AG09309 (cell line): ENCODE measurements around the gene GNAZ.

Source experiments
- DNase-seq: peaks from one replicate; pipeline ENCODE4 v3.0.0-alpha.2; 2010; ENCODE audit warnings: low read depth
- H3K4me3 ChIP-seq: 2 replicates; pipeline ENCODE4 v1.5.1; 2011; ENCODE audit warnings: mild to moderate bottlenecking, low read depth, low read length, moderate library complexity; ENCODE audit not compliant: control insufficient read depth
- CTCF ChIP-seq: IDR thresholded peaks from 2 replicates; pipeline ENCODE4 v1.5.1; 2011; ENCODE audit warnings: mild to moderate bottlenecking, low read depth, low read length, inconsistent platforms; ENCODE audit not compliant: insufficient read depth, control insufficient read depth; ENCODE audit errors: missing control alignments

Gene GNAZ

GRCh38 chr22:23055449-23056179 is 14.7 kb upstream of the GNAZ start:
- TF ChIP-seq CTCF, result no peak
- H3K4me3 ChIP-seq, result no peak overlapping the region
- no peak for DNase-seq

- TF ChIP-seq CTCF, result no peak
- no peak for DNase-seq
- H3K4me3 ChIP-seq, result no peak overlapping the region
Measured at GRCh38 chr22:23057331-23057730, 13.0 kb upstream of the GNAZ start.

DNA sequence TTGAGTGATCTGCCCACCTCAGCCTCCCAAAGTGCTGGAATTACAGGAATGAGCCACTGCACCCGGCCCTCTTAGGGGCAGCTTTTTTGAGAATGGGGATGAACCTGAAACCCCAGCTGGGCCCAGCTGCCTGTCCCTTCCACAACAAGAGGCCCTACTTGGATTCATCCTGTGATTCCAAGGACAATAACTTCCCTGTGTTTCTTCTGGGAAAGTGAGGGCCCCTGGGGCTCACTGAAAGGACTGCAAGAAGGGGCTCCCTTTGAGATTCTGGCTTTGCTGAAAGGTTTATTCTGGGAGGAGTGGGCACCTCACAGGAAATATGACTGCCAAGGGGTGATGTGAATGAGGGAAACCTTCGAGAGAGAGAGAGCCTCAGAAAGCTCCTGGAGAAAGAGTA is 12.3 kb upstream of the GNAZ start:
- no peak for TF ChIP-seq CTCF
- no peak overlapping the region for H3K4me3 ChIP-seq
- no peak for DNase-seq

- no peak overlapping the region for H3K4me3 ChIP-seq
- no peak for TF ChIP-seq CTCF
- no peak for DNase-seq
Measured at GRCh38 chr22:23058481-23059283, 11.6 kb upstream of the GNAZ start.

GRCh38 chr22:23059284-23059948 is 10.9 kb upstream of the GNAZ start:
- no peak overlapping the region for H3K4me3 ChIP-seq
- no peak for TF ChIP-seq CTCF
- no peak for DNase-seq

DNA sequence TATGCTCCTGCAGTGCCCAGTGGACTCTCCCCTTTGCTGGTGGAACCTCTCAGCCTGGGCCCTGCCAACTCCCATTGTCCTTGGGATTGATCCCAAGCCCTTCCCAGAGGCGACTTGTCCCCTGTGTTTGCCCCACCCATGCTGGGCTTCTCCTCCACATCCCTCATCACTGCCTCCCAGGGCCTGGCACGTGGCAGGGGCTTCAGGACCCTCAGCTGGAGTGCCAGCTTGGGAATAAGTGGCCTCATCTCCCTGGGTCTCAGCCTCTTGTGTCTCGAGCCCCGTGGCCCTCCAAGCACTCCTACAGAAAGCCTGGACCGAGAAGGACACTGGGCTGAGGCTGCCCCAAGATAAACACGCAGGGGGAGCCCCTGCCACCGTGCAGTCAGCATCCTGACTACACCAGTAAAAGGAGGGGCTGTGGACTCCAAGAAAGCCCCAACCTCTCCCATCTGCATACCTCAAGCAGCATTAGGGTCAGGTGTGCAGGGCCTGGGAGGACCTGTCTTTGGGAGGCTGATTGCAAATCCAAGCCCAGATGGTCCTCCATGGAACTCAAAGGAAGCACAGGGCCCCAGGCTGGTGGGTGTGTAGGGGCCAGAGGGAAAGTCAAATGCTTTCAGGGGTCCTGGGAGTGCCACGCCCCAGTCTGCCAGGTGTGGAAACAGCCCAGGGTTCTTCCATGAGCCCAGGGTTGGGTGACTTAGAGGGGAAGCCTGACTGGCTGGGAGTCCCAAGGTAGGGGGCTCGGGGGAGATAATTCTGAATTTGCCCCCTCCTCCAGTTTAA is 9.5 kb upstream of the GNAZ start:
- H3K4me3 ChIP-seq, result no peak overlapping the region
- no peak for DNase-seq
- TF ChIP-seq CTCF, result no peak
